HL-60/S4 treated with retinoic acid at 250 ng/mL for 4 days and 3 days (cell line): ENCODE measurements around the gene CACNA1G.

Source experiments
- in situ Hi-C: fragments of 300-500 bp; cut with MboI; formaldehyde crosslinking; loops from 2 replicates; pipeline ENCODE4 v1.7.0; 2022; ENCODE audit warnings: low sequenced_read_pairs

CACNA1G gene

GRCh38 chr17:50584116-50584515, 23.6 kb downstream of the CACNA1G start:
- in situ Hi-C loops = no loop called here

- in situ Hi-C loops = no loop called here
These were observed 24.2 kb downstream of the CACNA1G start for GRCh38 chr17:50584749-50585148.

- in situ Hi-C loops = no loop called here
These were observed 24.8 kb downstream of the CACNA1G start for GRCh38 chr17:50585346-50585745.

GRCh38 chr17:50585891-50586290, 25.4 kb downstream of the CACNA1G start:
- in situ Hi-C loops = no loop called here

- in situ Hi-C loops = no loop called here
These were observed 26.1 kb downstream of the CACNA1G start for GRCh38 chr17:50586421-50587247.

- in situ Hi-C loops = no loop called here
These were observed 27.1 kb downstream of the CACNA1G start for GRCh38 chr17:50587571-50587970.

GRCh38 chr17:50588391-50589049, 28.0 kb downstream of the CACNA1G start:
- in situ Hi-C loops = no loop called here

- in situ Hi-C loops = no loop called here
These were observed 28.7 kb downstream of the CACNA1G start for GRCh38 chr17:50589095-50589705.

GRCh38 chr17:50590946-50591737, 30.6 kb downstream of the CACNA1G start:
- in situ Hi-C loops = no loop called here

- in situ Hi-C loops = no loop called here
These were observed 32.8 kb downstream of the CACNA1G start for GRCh38 chr17:50593321-50593720.

GRCh38 chr17:50594128-50594823, 33.8 kb downstream of the CACNA1G start:
- in situ Hi-C loops = no loop called here

- in situ Hi-C loops = no loop called here
These were observed 34.4 kb downstream of the CACNA1G start for GRCh38 chr17:50594892-50595291.

GRCh38 chr17:50596191-50597037, 35.9 kb downstream of the CACNA1G start:
- in situ Hi-C loops = no loop called here

- in situ Hi-C loops = no loop called here
These were observed 38.0 kb downstream of the CACNA1G start for GRCh38 chr17:50598487-50598886.

- in situ Hi-C loops = no loop called here
These were observed 39.1 kb downstream of the CACNA1G start for GRCh38 chr17:50599606-50600005.

- in situ Hi-C loops = no loop called here
These were observed 41.4 kb downstream of the CACNA1G start for GRCh38 chr17:50601823-50602375.

GRCh38 chr17:50602836-50603235, 42.3 kb downstream of the CACNA1G start:
- in situ Hi-C loops = no loop called here

- in situ Hi-C loops = no loop called here
These were observed 42.8 kb downstream of the CACNA1G start for GRCh38 chr17:50603340-50603739.

GRCh38 chr17:50604513-50604912, 44.0 kb downstream of the CACNA1G start:
- in situ Hi-C loops = no loop called here
